Left forelimb (tissue), 1 donor: ENCODE measurements around the gene CDH23.

Source experiments
- DNase-seq: peaks from one replicate; pipeline ENCODE4 v3.0.0-alpha.2; 2018; ENCODE audit warnings: low spot score

CDH23 gene

GRCh38 chr10:71622616-71623015 is 225.9 kb downstream of the CDH23 start:
- DNase-seq, result no peak

GRCh38 chr10:71623098-71623985 is 226.6 kb downstream of the CDH23 start:
- DNase-seq, result no peak

GRCh38 chr10:71623986-71624291 is 227.2 kb downstream of the CDH23 start:
- DNase-seq, result no peak

GRCh38 chr10:71625445-71626175 is 228.9 kb downstream of the CDH23 start:
- DNase-seq, result no peak

- no peak for DNase-seq
Measured at GRCh38 chr10:71627230-71627939, 230.7 kb downstream of the CDH23 start.

GRCh38 chr10:71627956-71628355 is 231.2 kb downstream of the CDH23 start:
- DNase-seq, result no peak

GRCh38 chr10:71629131-71629530 is 232.4 kb downstream of the CDH23 start:
- DNase-seq, result no peak

- DNase-seq, result no peak
Measured at GRCh38 chr10:71630168-71630567, 233.4 kb downstream of the CDH23 start.

- DNase-seq, result no peak
Measured at GRCh38 chr10:71631007-71631861, 234.5 kb downstream of the CDH23 start.

- DNase-seq, result no peak
Measured at GRCh38 chr10:71632200-71632820, 235.6 kb downstream of the CDH23 start.

- no peak for DNase-seq
Measured at GRCh38 chr10:71632896-71633600, 236.3 kb downstream of the CDH23 start.

GRCh38 chr10:71633920-71634319 is 237.2 kb downstream of the CDH23 start:
- no peak for DNase-seq

- DNase-seq, result no peak
Measured at GRCh38 chr10:71634531-71635164, 237.9 kb downstream of the CDH23 start.

GRCh38 chr10:71635251-71635866 is 238.6 kb downstream of the CDH23 start:
- no peak for DNase-seq

- no peak for DNase-seq
Measured at GRCh38 chr10:71635867-71636266, 239.1 kb downstream of the CDH23 start.

- DNase-seq, result no peak
Measured at GRCh38 chr10:71636588-71636987, 239.9 kb downstream of the CDH23 start.

- DNase-seq, result no peak
Measured at GRCh38 chr10:71637305-71637704, 240.6 kb downstream of the CDH23 start.

GRCh38 chr10:71638064-71638821 is 241.5 kb downstream of the CDH23 start:
- DNase-seq, result no peak
